Lung (tissue), 12 donors: ENCODE data around the gene THAP7. TPM values are rescaled to one million over a fixed set of nuclear protein-coding genes. Genes with fewer than 3 reads are reported as not detected.

Source experiments
- ATAC-seq: fragments of 200-7000 bp; cut with Tn5 transposase; one replicate; pipeline ENCODE4 v1.9.1; 2020; ENCODE audit warnings: moderate number of reproducible peaks; ENCODE audit not compliant: insufficient read depth, low FRiP score
- DNase-seq, 3 donors: peaks; one replicate each; pipeline ENCODE4 v3.0.0-alpha.2; 2013 to 2017
- H3K27ac ChIP-seq, 2 donors: one replicate each; pipeline ENCODE4 v1.5.1; 2013; ENCODE audit warnings: mild to moderate bottlenecking in 2 of 2, moderate library complexity in 2 of 2, control low read depth in 1 of 2, inconsistent platforms in 1 of 2, low read depth in 1 of 2, low read length in 1 of 2
- H3K27me3 ChIP-seq, 3 donors: one replicate each; pipeline ENCODE4 v1.5.1; 2013; ENCODE audit warnings: low read length in 2 of 3; ENCODE audit not compliant: control insufficient read depth in 3 of 3, insufficient read depth in 3 of 3
- H3K36me3 ChIP-seq, 4 donors: one replicate each; pipeline ENCODE4 v1.5.1; 2013; ENCODE audit warnings: low read length in 4 of 4, mild to moderate bottlenecking in 1 of 4, moderate library complexity in 1 of 4; ENCODE audit not compliant: control insufficient read depth in 4 of 4, insufficient read depth in 4 of 4
- H3K4me1 ChIP-seq, 5 donors: one replicate each; pipeline ENCODE4 v1.5.1; 2013; ENCODE audit warnings: low read length in 5 of 5, mild to moderate bottlenecking in 2 of 5, moderate library complexity in 1 of 5; ENCODE audit not compliant: control insufficient read depth in 5 of 5, insufficient read depth in 5 of 5
- H3K4me3 ChIP-seq: one replicate; pipeline ENCODE4 v1.5.1; 2013; ENCODE audit warnings: mild to moderate bottlenecking, control low read depth, moderate library complexity
- H3K9ac ChIP-seq, 2 donors: one replicate each; pipeline ENCODE4 v1.5.1; 2013; ENCODE audit warnings: low read length in 2 of 2, control low read depth in 1 of 2; ENCODE audit not compliant: insufficient read depth in 1 of 2
- H3K9me3 ChIP-seq, 4 donors: one replicate each; pipeline ENCODE4 v1.5.1; 2013; ENCODE audit warnings: low read length in 3 of 4, mild to moderate bottlenecking in 1 of 4, moderate library complexity in 1 of 4; ENCODE audit not compliant: control insufficient read depth in 4 of 4, insufficient read depth in 3 of 4
- CTCF ChIP-seq: IDR thresholded peaks from 2 replicates; pipeline ENCODE4 v1.5.1; 2012; ENCODE audit warnings: mild to moderate bottlenecking; ENCODE audit errors: control extremely low read depth, extremely low read depth
- WGBS, 2 donors: extraction: QIAGEN DNeasy Blood & Tissue Kit; methylation state at CpG; one replicate each; pipeline ENCODE4 v1.1.7; 2013; 5-methylcytosine and 5-hydroxymethylcytosine counted together
- polyA plus RNA-seq, 2 donors: library from polyadenylated mRNA; stranded (reverse); fragments of 200-250 nt; gene quantifications; one replicate each; pipeline ENCODE4 v1.2.1, GENCODE V29; 2013
- total RNA-seq, 2 donors: library from RNA; depleted of rRNA in 1 of 2; stranded (reverse); fragments of >200 nt in 1 of 2; gene quantifications; one replicate each; pipeline ENCODE4 v1.2.1, GENCODE V29; 2014 to 2021
- donor health status: control.
- donor health status: control.
- donor health status: Bipolar disorder and iron deficiency.
- donor health status: healthy.
- donor health status: DM: yes; HTN: yes; CAD: no.

Gene THAP7
- total and polyA plus RNA-seq, 4 donors, result 20.4 to 61.3 (median 27.6) TPM

GRCh38 chr22:21000987-21001600 lies 824 bp downstream of the THAP7 start:
- no peaks in the 10 kb centered on the region for H3K9me3 ChIP-seq
- WGBS, 2 donors, result 1 to 2% methylated on average over 26 of the region's 26 CpGs
- TF ChIP-seq CTCF, result no peak
- H3K36me3 ChIP-seq, result peaks cover 0 to 34% (median 2%) of the 10 kb centered on the region in 4 donors
- no peaks in the 10 kb centered on the region for H3K27me3 ChIP-seq
- H3K4me1 ChIP-seq, result peaks cover 5 to 30% (median 13%) of the 10 kb centered on the region in 5 donors
- peak overlapping the region; percentile 65 for H3K4me3 ChIP-seq
- ATAC-seq, result no peak
- H3K27ac ChIP-seq, result peak overlapping the region; percentile 96 to 99
- peak overlapping the region; percentile 14 to 44 for H3K9ac ChIP-seq
- DNase-seq, result no peak

- Histone ChIP-seq H3K27ac (peak overlapping the region in 1 of 2 donors; percentile 96), H3K4me1 (peaks cover 5 to 30% (median 13%) of the 10 kb centered on the region in 5 donors), H3K36me3 (peaks cover 0 to 40% (median 2%) of the 10 kb centered on the region in 4 donors), H3K4me3 (peak overlapping the region; percentile 65), H3K27me3 (no peaks in the 10 kb centered on the region), H3K9ac (peak overlapping the region; percentile 14 to 44), H3K9me3 (no peaks in the 10 kb centered on the region)
- 57 to 67% methylated on average over 22 of the region's 22 CpGs for WGBS, 2 donors
- no peak for TF ChIP-seq CTCF
- no peak for DNase-seq
- no peak for ATAC-seq
These were observed 1.5 kb downstream of the THAP7 start for GRCh38 chr22:21000207-21000986.

- DNase-seq (no peak), ATAC-seq (no peak)
- no peak overlapping the region for H3K9ac ChIP-seq
- H3K27me3 ChIP-seq, result no peaks in the 10 kb centered on the region
- no peak overlapping the region for H3K4me3 ChIP-seq
- WGBS, 2 donors, result 94 to 96% methylated on average over 27 of the region's 27 CpGs
- H3K27ac ChIP-seq, result no peak overlapping the region
- H3K9me3 ChIP-seq, result no peaks in the 10 kb centered on the region
- peaks cover 0 to 47% (median 2%) of the 10 kb centered on the region in 4 donors for H3K36me3 ChIP-seq
- TF ChIP-seq CTCF, result no peak
- H3K4me1 ChIP-seq, result peaks cover 5 to 30% (median 13%) of the 10 kb centered on the region in 5 donors
These were observed 2.3 kb downstream of the THAP7 start for GRCh38 chr22:20999350-21000206.
